GM23248 (cell line): ENCODE measurements around the gene INPP4A. TPM values are rescaled to one million over a fixed set of nuclear protein-coding genes. Genes with fewer than 3 reads are reported as not detected.

Experiments used
- DNase-seq: peaks from one replicate; pipeline ENCODE4 v3.0.0-alpha.2; 2015
- H2AFZ ChIP-seq: fragments of 200-600 bp; sonication (generic); 2 replicates; pipeline ENCODE4 v1.6.1; 2016; ENCODE audit warnings: antibody characterized with exemption
- H3F3A ChIP-seq: fragments of 200-600 bp; sonication (generic); 2 replicates; pipeline ENCODE4 v1.6.1; 2016; ENCODE audit warnings: mild to moderate bottlenecking, antibody characterized with exemption, mixed run types; ENCODE audit not compliant: insufficient read depth
- H3K27ac ChIP-seq: fragments of 200-600 bp; sonication (generic); 2 replicates; pipeline ENCODE4 v1.5.1; 2016; ENCODE audit warnings: mild to moderate bottlenecking
- H3K27me3 ChIP-seq: fragments of 200-600 bp; sonication (generic); replicated peaks from 2 replicates; pipeline ENCODE4 v1.6.1; 2016; ENCODE audit warnings: mild to moderate bottlenecking; ENCODE audit not compliant: insufficient read depth
- H3K36me3 ChIP-seq: fragments of 200-600 bp; sonication (generic); 2 replicates; pipeline ENCODE4 v1.6.1; 2016; ENCODE audit warnings: low read depth, mild to moderate bottlenecking
- H3K4me1 ChIP-seq: fragments of 200-600 bp; sonication (generic); 2 replicates; pipeline ENCODE4 v1.6.1; 2016; ENCODE audit warnings: mild to moderate bottlenecking; ENCODE audit not compliant: insufficient read depth
- H3K4me2 ChIP-seq: fragments of 200-600 bp; sonication (generic); one replicate; pipeline ENCODE4 v1.6.1; 2016; ENCODE audit warnings: mild to moderate bottlenecking; ENCODE audit not compliant: unreplicated experiment
- H3K4me3 ChIP-seq: fragments of 200-600 bp; sonication (generic); 2 replicates; pipeline ENCODE4 v1.5.1; 2016; ENCODE audit warnings: mild to moderate bottlenecking
- H3K79me2 ChIP-seq: fragments of 200-600 bp; sonication (generic); 2 replicates; pipeline ENCODE4 v1.6.1; 2016; ENCODE audit warnings: mild to moderate bottlenecking; ENCODE audit not compliant: insufficient read depth
- H3K9ac ChIP-seq: fragments of 200-600 bp; sonication (generic); 2 replicates; pipeline ENCODE4 v1.6.1; 2016; ENCODE audit warnings: mild to moderate bottlenecking
- H3K9me2 ChIP-seq: fragments of 200-600 bp; sonication (generic); 2 replicates; pipeline ENCODE4 v1.6.1; 2016; ENCODE audit warnings: mixed run types, mild to moderate bottlenecking, moderate library complexity; ENCODE audit not compliant: insufficient read depth
- H3K9me3 ChIP-seq: fragments of 200-600 bp; sonication (generic); one replicate; pipeline ENCODE4 v1.6.1; 2017; ENCODE audit warnings: low read depth
- H4K20me1 ChIP-seq: fragments of 200-600 bp; sonication (generic); 2 replicates; pipeline ENCODE4 v1.6.0; 2016; ENCODE audit not compliant: insufficient read depth
- EZH2 ChIP-seq: fragments of 200-600 bp; sonication (generic); IDR thresholded peaks from 2 replicates; pipeline ENCODE4 v1.6.1; 2018; ENCODE audit warnings: antibody characterized with exemption, mild to moderate bottlenecking; ENCODE audit not compliant: insufficient read depth, poor library complexity, severe bottlenecking
- EZH2phosphoT487 ChIP-seq: fragments of 200-600 bp; sonication (generic); IDR thresholded peaks from 2 replicates; pipeline ENCODE4 v1.6.1; 2018; ENCODE audit warnings: antibody characterized with exemption, moderate library complexity, mild to moderate bottlenecking, low read depth; ENCODE audit not compliant: insufficient read depth
- WGBS, 2 experiments: methylation state at CpG; one replicate each; pipeline ENCODE4 v1.1.6; 2015 to 2017; ENCODE audit warnings: low lambda C conversion rate in 2 of 2, low coverage in 1 of 2; ENCODE audit errors: missing lambda C conversion rate in 2 of 2; 5-methylcytosine and 5-hydroxymethylcytosine counted together
- in situ Hi-C: fragments of 300-500 bp; cut with MboI; formaldehyde crosslinking; loops from 2 replicates; pipeline ENCODE4 v1.15.0; 2020
- polyA plus RNA-seq: library from polyadenylated mRNA; unstranded; fragments of >200 nt; fragmentation: Nextera tagmentation; extraction: Ambion mirVana; gene quantifications from 2 replicates; pipeline ENCODE4 v1.2.1, GENCODE V29; 2016
- total RNA-seq: library from RNA; depleted of rRNA; stranded (reverse); fragments of >200 nt; shearing (Covaris generic); gene quantifications from 2 replicates; pipeline ENCODE4 v1.2.3, GENCODE V29; 2014

Gene INPP4A
- total and polyA plus RNA-seq, 2 experiments from 2014 or later, result 9.5 to 16.0 TPM

DNA sequence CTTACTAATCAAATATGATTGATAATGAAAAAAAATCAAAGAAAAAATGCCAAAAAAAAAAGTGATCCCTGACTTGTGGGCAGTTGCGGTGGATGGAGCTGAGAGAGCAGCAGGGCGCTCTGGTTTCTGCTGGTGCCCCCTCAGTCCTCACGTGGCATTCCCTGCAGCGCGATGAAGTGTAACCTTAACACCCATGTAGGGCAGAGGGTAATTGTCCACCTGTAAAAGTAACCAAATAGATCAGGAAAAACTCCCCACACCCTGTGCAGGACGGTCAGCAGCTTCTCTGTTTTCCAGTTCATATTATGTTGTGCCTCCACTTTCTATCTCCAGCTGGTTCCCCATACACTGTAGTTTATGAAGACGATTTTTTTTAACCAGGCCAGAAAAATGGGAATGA is 138.6 kb downstream of the INPP4A start:
- Histone ChIP-seq H3K79me2 (no peaks in the 10 kb centered on the region), H3K27me3 (no peaks in the 10 kb centered on the region), H3K4me2 (no peak overlapping the region), H3K27ac (no peak overlapping the region), H2AFZ (no peak overlapping the region), H3K9me2 (no peaks in the 10 kb centered on the region), H3K4me1 (no peaks in the 10 kb centered on the region), H3K36me3 (no peaks in the 10 kb centered on the region), H3K9ac (no peak overlapping the region), H3K9me3 (no peaks in the 10 kb centered on the region), H3K4me3 (no peak overlapping the region), H4K20me1 (no peaks in the 10 kb centered on the region), H3F3A (no peaks in the 10 kb centered on the region)
- TF ChIP-seq EZH2phosphoT487 (no peak), EZH2 (no peak)
- in situ Hi-C loops, result no loop called here
- no peak for DNase-seq
- WGBS, 2 experiments, result 95 to 96% methylated on average over 7 of the region's 7 CpGs

DNA sequence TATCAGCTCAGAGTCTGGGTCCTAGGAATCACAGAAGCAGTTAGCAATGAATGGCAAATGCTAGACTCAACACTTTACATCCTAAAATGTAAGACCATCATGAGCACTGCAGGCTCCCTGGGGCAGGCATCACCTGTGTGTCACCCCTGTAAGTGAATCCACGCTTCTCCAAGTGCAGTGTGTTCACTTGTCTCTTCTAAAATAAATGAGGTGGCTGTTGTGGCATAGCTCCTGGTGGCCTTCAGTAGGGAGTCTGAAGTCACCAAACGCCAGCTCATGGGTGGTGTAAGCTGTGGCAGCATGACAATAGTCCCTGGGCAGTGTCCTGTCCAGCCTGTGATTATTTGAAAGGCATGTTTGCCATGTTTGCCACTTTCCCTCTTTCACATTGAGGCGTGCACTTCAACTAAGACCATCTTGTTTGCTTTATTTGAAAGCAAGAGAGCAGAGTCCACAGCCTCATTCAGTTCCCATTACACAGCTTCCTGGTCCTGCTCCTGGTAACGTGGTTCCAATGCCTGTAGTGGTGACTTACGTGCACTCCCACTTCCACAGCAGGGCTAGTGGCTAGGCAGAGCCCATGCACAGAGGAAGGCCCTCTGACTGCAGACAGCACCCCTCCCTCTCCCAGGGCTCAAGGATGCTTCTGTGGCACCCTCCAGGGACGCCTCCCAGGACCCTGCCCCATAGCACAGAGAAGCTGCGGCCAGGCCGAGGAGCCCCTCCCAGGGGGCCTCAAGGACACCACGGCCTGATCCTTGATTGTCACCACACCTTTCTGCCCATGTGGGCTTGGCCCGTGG is 139.4 kb downstream of the INPP4A start:
- Histone ChIP-seq H3K9me3 (no peaks in the 10 kb centered on the region), H3F3A (no peaks in the 10 kb centered on the region), H3K9me2 (no peaks in the 10 kb centered on the region), H3K27me3 (no peaks in the 10 kb centered on the region), H3K4me2 (no peak overlapping the region), H2AFZ (no peak overlapping the region), H3K36me3 (no peaks in the 10 kb centered on the region), H3K4me3 (no peak overlapping the region), H3K79me2 (no peaks in the 10 kb centered on the region), H3K4me1 (no peaks in the 10 kb centered on the region), H3K9ac (no peak overlapping the region), H3K27ac (no peak overlapping the region), H4K20me1 (no peaks in the 10 kb centered on the region)
- in situ Hi-C loops, result no loop called here
- WGBS, 2 experiments, result 79 to 81% methylated on average over 10 of the region's 10 CpGs
- TF ChIP-seq EZH2 (no peak), EZH2phosphoT487 (no peak)
- DNase-seq, result no peak

DNA sequence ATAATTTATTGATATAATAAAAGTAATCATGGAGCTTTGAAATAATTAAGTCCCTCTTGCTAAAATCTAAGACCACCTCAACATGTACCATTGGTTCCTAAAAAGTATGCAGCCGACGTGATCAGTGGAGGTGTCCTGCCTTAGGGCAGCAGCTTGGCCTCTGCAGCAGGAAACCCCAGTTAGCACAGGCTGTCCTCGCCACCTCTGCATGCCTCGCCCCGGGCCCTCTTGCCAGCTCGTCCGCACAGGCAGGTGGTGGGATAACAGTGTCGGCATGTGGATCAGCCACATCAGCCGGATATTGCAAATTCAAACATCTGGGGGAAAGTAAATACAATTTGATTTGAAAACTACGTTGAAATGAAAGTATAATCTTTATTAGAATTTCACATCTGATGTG is 140.7 kb downstream of the INPP4A start:
- H2AFZ ChIP-seq, result no peak overlapping the region
- no peak overlapping the region for H3K27ac ChIP-seq
- in situ Hi-C loops, result no loop called here
- H4K20me1 ChIP-seq, result no peaks in the 10 kb centered on the region
- H3K4me3 ChIP-seq, result no peak overlapping the region
- H3K27me3 ChIP-seq, result no peaks in the 10 kb centered on the region
- H3K36me3 ChIP-seq, result no peaks in the 10 kb centered on the region
- no peak for DNase-seq
- 94 to 98% methylated on average over 10 of the region's 10 CpGs for WGBS, 2 experiments
- H3K4me1 ChIP-seq, result no peaks in the 10 kb centered on the region
- H3K9me2 ChIP-seq, result no peaks in the 10 kb centered on the region
- H3K9ac ChIP-seq, result no peak overlapping the region
- H3K4me2 ChIP-seq, result no peak overlapping the region
- H3K9me3 ChIP-seq, result no peaks in the 10 kb centered on the region
- TF ChIP-seq EZH2, result no peak
- no peak for TF ChIP-seq EZH2phosphoT487
- H3F3A ChIP-seq, result no peaks in the 10 kb centered on the region
- no peaks in the 10 kb centered on the region for H3K79me2 ChIP-seq

GRCh38 chr2:98586551-98587140 is 142.0 kb downstream of the INPP4A start:
- in situ Hi-C loops, result no loop called here
- Histone ChIP-seq H3K9me3 (no peaks in the 10 kb centered on the region), H2AFZ (no peak overlapping the region), H3K9ac (no peak overlapping the region), H3K4me3 (no peak overlapping the region), H3K36me3 (no peaks in the 10 kb centered on the region), H3F3A (no peaks in the 10 kb centered on the region), H3K79me2 (no peaks in the 10 kb centered on the region), H3K4me1 (no peaks in the 10 kb centered on the region), H3K9me2 (no peaks in the 10 kb centered on the region), H3K27me3 (no peaks in the 10 kb centered on the region), H3K27ac (no peak overlapping the region), H3K4me2 (no peak overlapping the region), H4K20me1 (no peaks in the 10 kb centered on the region)
- DNase-seq, result no peak
- 83 to 84% methylated on average over 6 of the region's 6 CpGs for WGBS, 2 experiments
- no peak for TF ChIP-seq EZH2
- no peak for TF ChIP-seq EZH2phosphoT487
